Transverse colon (tissue), 4 donors: Measurements from ENCODE around the gene MAP4K1. TPM values are rescaled to one million over a fixed set of nuclear protein-coding genes. Genes with fewer than 3 reads are reported as not detected.
"Not testable (repeated sequence)": the region's sequence is repeated elsewhere in the genome, so short reads cannot be mapped to it uniquely, and the experiment has no call there.

Source experiments
- DNase-seq: peaks from one replicate; pipeline ENCODE4 v3.0.0-alpha.2; 2019
- H3K27ac ChIP-seq, 4 donors: fragments of 200-600 bp; sonication (generic); 2 replicates each; pipeline ENCODE4 v1.5.1; 2016 to 2018; ENCODE audit warnings: inconsistent platforms in 4 of 4
- H3K27me3 ChIP-seq: fragments of 200-600 bp; sonication (generic); 2 replicates; pipeline ENCODE4 v1.5.1; 2017; ENCODE audit warnings: inconsistent platforms
- H3K36me3 ChIP-seq, 4 donors: fragments of 200-600 bp; sonication (generic); 2 replicates each; pipeline ENCODE4 v1.5.1; 2017 to 2019; ENCODE audit warnings: inconsistent platforms in 4 of 4
- H3K4me1 ChIP-seq, 4 donors: fragments of 200-600 bp; sonication (generic); 2 replicates each; pipeline ENCODE4 v1.5.1; 2017 to 2020; ENCODE audit warnings: inconsistent platforms in 4 of 4
- H3K4me3 ChIP-seq, 4 donors: fragments of 200-600 bp; sonication (generic); 1 replicate in 1 of 4; 2 replicates in 3 of 4; pipeline versions ENCODE4 v1.5.1 to v1.6.1; 2017 to 2019; ENCODE audit warnings: inconsistent platforms in 4 of 4
- H3K9me3 ChIP-seq, 2 donors: fragments of 200-600 bp; sonication (generic); 2 replicates each; pipeline ENCODE4 v1.5.1; 2017 to 2019; ENCODE audit warnings: inconsistent platforms in 2 of 2
- EP300 ChIP-seq: sonication (generic); formaldehyde crosslinking; IDR thresholded peaks from one replicate; pipeline ENCODE4 v1.6.1; 2017; ENCODE audit warnings: antibody characterized with exemption, low read depth
- POLR2A ChIP-seq: fragments of 450-650 bp; IDR thresholded peaks from one replicate; pipeline ENCODE4 v1.6.1; 2016; ENCODE audit warnings: antibody characterized with exemption, mild to moderate bottlenecking, moderate library complexity
- POLR2AphosphoS5 ChIP-seq, 3 donors: sonication (generic); formaldehyde crosslinking; IDR thresholded peaks; one replicate each; pipeline ENCODE4 v1.6.1; 2016; ENCODE audit warnings: antibody characterized with exemption in 3 of 3
- WGBS, 2 donors: methylation state at CpG; one replicate each; pipeline ENCODE4 v1.1.5; 2018; ENCODE audit warnings: low coverage in 1 of 2; 5-methylcytosine and 5-hydroxymethylcytosine counted together
- in situ Hi-C, 4 donors: fragments of 200-750 bp; cut with MboI; loops; one replicate each; pipeline versions ENCODE4 v1.15.0 to v1.15.1; 2017; ENCODE audit warnings: low sequenced_read_pairs in 3 of 4, low pct_ligation_motif_present in 1 of 4, low pct_unique_long_range_greater_than_20kb in 1 of 4
- intact Hi-C: fragments of 100-400 bp; cut with DNase I; formaldehyde crosslinking; loops from one replicate; pipeline ENCODE4 v1.15.1; 2023; ENCODE audit warnings: low total_unique reads
- total RNA-seq, 4 donors: library from RNA; depleted of rRNA; stranded (reverse); fragments of >200 nt; gene quantifications; one replicate each; pipeline ENCODE4 v1.1.0, GENCODE V29; 2016
- TF ChIP-seq, protein P1 (sequence below), 5 experiments: fragments of 200-600 bp in 3 of 5; fragments of 450-650 bp in 2 of 5; sonication (generic) in 3 of 5; IDR thresholded peaks; 1 replicate in 2 of 5; 2 replicates in 3 of 5; pipeline ENCODE4 v1.5.1; 2016 to 2017; ENCODE audit warnings: antibody characterized with exemption in 5 of 5, inconsistent platforms in 3 of 5, mild to moderate bottlenecking in 2 of 5, moderate library complexity in 1 of 5

The MAP4K1 gene
- total RNA-seq, 4 donors from 2014 or later, result 4.0 to 49.0 (median 11.1) TPM; not detected in 1

DNA sequence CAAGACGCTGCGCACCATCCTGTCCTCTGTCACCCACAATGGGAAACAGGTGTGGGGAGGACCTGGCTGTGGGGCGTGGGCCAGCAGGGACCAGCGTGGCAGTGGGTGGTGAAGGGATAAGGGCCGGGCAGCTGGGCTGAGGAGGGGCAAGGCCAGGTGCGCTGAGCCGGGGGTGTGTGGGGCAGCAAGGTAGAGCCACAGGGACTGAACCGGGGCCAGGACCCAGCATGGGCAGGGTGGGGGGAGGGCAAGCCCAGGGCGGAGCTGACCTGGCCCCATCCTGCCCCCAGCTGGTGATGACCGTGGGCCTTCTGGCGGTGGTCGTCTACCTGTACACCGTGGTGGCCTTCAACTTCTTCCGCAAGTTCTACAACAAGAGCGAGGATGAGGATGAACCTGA lies 37.7 kb downstream of the MAP4K1 start:
- Histone ChIP-seq H3K4me3 (no peak overlapping the region), H3K36me3 (no peaks in the 10 kb centered on the region), H3K27ac (no peak overlapping the region), H3K9me3 (no peaks in the 10 kb centered on the region), H3K27me3 (no peaks in the 10 kb centered on the region), H3K4me1 (no peaks in the 10 kb centered on the region)
- TF ChIP-seq, protein P1, sequence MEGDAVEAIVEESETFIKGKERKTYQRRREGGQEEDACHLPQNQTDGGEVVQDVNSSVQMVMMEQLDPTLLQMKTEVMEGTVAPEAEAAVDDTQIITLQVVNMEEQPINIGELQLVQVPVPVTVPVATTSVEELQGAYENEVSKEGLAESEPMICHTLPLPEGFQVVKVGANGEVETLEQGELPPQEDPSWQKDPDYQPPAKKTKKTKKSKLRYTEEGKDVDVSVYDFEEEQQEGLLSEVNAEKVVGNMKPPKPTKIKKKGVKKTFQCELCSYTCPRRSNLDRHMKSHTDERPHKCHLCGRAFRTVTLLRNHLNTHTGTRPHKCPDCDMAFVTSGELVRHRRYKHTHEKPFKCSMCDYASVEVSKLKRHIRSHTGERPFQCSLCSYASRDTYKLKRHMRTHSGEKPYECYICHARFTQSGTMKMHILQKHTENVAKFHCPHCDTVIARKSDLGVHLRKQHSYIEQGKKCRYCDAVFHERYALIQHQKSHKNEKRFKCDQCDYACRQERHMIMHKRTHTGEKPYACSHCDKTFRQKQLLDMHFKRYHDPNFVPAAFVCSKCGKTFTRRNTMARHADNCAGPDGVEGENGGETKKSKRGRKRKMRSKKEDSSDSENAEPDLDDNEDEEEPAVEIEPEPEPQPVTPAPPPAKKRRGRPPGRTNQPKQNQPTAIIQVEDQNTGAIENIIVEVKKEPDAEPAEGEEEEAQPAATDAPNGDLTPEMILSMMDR (IDR thresholded peaks at IDR 0.05), result no peak
- TF ChIP-seq POLR2AphosphoS5 (IDR thresholded peaks at IDR 0.05), result no peak
- no peak for TF ChIP-seq EP300
- TF ChIP-seq POLR2A, result no peak
- no peak for DNase-seq
- WGBS, 2 donors, result 76% methylated on average over 15 of the region's 15 CpGs; no CpG with 5 or more reads in 1 of the 2 donors
- intact Hi-C loops (no loop called here), in situ Hi-C loops (loop anchor here in 1 of 4 donors (25.0 kb wide), 1 partner anchor 632 kb away; the partner anchor contains the start of gene SYCN)

DNA sequence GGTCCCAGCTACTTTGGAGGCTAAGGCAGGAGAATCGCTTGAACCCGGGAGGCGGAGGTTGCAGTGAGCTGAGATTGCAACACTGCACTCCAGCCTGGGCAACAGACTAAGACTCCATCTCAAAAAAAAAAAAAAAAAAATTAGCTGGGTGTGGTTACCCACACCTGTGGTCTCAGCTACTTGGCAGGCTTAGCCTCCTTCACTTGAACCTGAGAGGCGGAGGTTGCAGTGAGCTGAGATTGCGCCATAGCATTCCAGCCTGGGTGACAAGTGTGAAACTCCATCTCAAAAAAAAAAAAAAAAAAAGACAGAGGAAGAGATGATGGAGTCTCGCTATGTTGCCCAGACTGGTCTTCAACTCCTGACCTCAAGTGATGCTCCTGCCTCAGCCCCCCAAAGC lies 38.4 kb downstream of the MAP4K1 start:
- in situ Hi-C loops, result loop anchor here in 1 of 4 donors (25.0 kb wide), 1 partner anchor 633 kb away; the partner anchor contains the start of gene SYCN
- 80% methylated on average over 2 to 6 of the region's 6 CpGs for WGBS, 2 donors
- not testable (repeated sequence) for H3K4me3 ChIP-seq

DNA sequence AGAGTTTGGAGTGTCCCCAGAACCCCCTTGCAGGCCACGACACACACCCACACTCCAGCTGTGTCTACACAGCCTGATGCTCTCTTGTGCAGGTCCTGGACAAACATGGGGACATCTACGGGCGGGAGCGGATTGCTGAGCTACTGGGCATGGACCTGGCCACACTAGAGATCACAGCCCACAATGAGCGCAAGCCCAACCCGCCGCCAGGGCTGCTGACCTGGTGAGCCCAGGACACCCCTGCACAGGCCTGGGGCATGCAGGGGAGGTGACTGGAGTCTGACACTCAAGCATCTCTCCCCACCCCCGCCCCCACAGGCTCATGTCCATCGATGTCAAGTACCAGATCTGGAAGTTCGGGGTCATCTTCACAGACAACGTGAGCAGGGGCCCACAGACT lies 39.9 kb downstream of the MAP4K1 start:
- Histone ChIP-seq H3K9me3 (no peaks in the 10 kb centered on the region), H3K27ac (no peak overlapping the region), H3K27me3 (no peaks in the 10 kb centered on the region), H3K36me3 (no peaks in the 10 kb centered on the region), H3K4me1 (no peaks in the 10 kb centered on the region), H3K4me3 (no peak overlapping the region)
- in situ Hi-C loops (loop anchor here in 1 of 4 donors (25.0 kb wide), 1 partner anchor 634 kb away; the partner anchor contains the start of gene SYCN), intact Hi-C loops (no loop called here)
- DNase-seq, result no peak
- TF ChIP-seq, protein P1 (IDR thresholded peaks at IDR 0.05), result no peak
- TF ChIP-seq POLR2AphosphoS5 (IDR thresholded peaks at IDR 0.05) (no peak), EP300 (no peak), POLR2A (no peak)
- WGBS, 2 donors, result 86% methylated on average over 11 of the region's 11 CpGs; no CpG with 5 or more reads in 1 of the 2 donors

More for the DNA sequence above, 38.4 kb downstream of the MAP4K1 start:
- H3K36me3 ChIP-seq, intact Hi-C loops, H3K27ac ChIP-seq, H3K27me3 ChIP-seq, H3K9me3 ChIP-seq, DNase-seq, H3K4me1 ChIP-seq: not testable (repeated sequence)

DNA sequence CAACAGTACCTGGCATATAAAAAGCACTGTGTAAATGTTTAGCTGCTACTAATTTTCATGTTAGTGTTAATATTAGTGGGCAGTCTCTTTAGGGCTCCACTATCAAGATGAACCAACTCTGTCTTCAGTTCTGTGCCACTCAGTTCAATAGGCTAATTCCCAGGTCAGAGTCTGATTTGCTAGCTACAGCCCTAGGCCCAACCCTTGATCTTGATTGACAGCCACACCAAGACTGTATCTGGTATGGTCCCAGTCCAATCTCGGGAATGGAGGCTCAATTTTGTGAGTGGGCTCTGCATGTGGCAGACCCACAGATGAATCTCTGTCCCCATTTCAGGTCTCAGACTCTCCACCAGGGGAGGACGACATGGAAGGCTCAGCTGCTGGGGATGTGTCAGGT lies 46.1 kb downstream of the MAP4K1 start:
- in situ Hi-C loops, result no loop called here
- intact Hi-C loops, result no loop called here

More for the DNA sequence above, 46.1 kb downstream of the MAP4K1 start:
- H3K27me3 ChIP-seq, result no peaks in the 10 kb centered on the region
- TF ChIP-seq, protein P1 (IDR thresholded peaks at IDR 0.05), result no peak
- no peak for TF ChIP-seq POLR2AphosphoS5 (IDR thresholded peaks at IDR 0.05)
- TF ChIP-seq EP300, result no peak
- TF ChIP-seq POLR2A, result no peak
- H3K36me3 ChIP-seq, result no peaks in the 10 kb centered on the region
- no peak overlapping the region for H3K27ac ChIP-seq
- H3K4me1 ChIP-seq, result no peaks in the 10 kb centered on the region
- 63% methylated on average over 2 of the region's 2 CpGs; no CpG with 5 or more reads in 1 of the 2 donors for WGBS, 2 donors
- DNase-seq, result no peak
- no peaks in the 10 kb centered on the region for H3K9me3 ChIP-seq
- no peak overlapping the region for H3K4me3 ChIP-seq
